ENCODE measurements around the gene MMADHC. TPM values are rescaled to one million over a fixed set of nuclear protein-coding genes. Genes with fewer than 3 reads are reported as not detected.

The MMADHC gene
- total RNA-seq, 1 donor, result 187 TPM

DNA sequence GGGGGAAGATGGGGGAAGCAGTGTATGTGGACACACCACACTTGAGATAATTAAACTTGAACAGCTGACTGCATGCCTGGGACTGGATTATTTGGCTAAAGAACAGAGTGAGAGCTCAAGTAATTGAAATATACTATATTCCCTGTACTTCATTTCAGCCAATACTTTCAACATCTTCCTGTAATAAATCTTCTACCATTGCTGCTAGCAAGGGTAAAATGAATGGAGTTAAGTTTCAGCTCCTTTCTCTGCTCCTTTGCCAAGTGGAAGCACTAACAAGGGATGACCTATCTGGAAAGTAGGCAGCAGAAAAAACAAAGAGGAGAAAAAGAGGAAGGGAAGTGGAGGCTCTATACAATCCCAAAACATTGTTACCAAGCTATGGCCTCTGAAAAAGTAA lies 50.9 kb downstream of the MMADHC start:
- H4K20me1 ChIP-seq (ENCODE audit: insufficient read depth, low read length), result no peaks in the 10 kb centered on the region
- H3K79me2 ChIP-seq (ENCODE audit: insufficient read depth, low read length), result no peaks in the 10 kb centered on the region
- H3K4me2 ChIP-seq (ENCODE audit: insufficient read depth, low read length), result no peak overlapping the region
- no peak for DNase-seq (ENCODE audit: insufficient read length, low spot score, missing footprints)
- H3K4me3 ChIP-seq (ENCODE audit: insufficient read depth, low read length), result no peak overlapping the region
- H3K4me1 ChIP-seq (ENCODE audit: insufficient read depth, low read length), result no peaks in the 10 kb centered on the region
- no peak for TF ChIP-seq CTCF (IDR thresholded peaks at IDR 0.05; ENCODE audit: extremely low read depth, low read depth, low read length)
- H3K27me3 ChIP-seq (ENCODE audit: insufficient read depth, low read length), result no peaks in the 10 kb centered on the region
- no peak overlapping the region for H2AFZ ChIP-seq (ENCODE audit: low read length)
- H3K27ac ChIP-seq (ENCODE audit: low read depth, low read length), result no peak overlapping the region
- H3K36me3 ChIP-seq (ENCODE audit: insufficient read depth, low read length), result no peaks in the 10 kb centered on the region
- H3K9me3 ChIP-seq (ENCODE audit: low read depth, low read length), result no peaks in the 10 kb centered on the region

- H2AFZ ChIP-seq (ENCODE audit: low read length), result no peak overlapping the region
- no peaks in the 10 kb centered on the region for H3K27me3 ChIP-seq (ENCODE audit: insufficient read depth, low read length)
- no peaks in the 10 kb centered on the region for H4K20me1 ChIP-seq (ENCODE audit: insufficient read depth, low read length)
- no peaks in the 10 kb centered on the region for H3K36me3 ChIP-seq (ENCODE audit: insufficient read depth, low read length)
- H3K27ac ChIP-seq (ENCODE audit: low read depth, low read length), result no peak overlapping the region
- no peak overlapping the region for H3K4me2 ChIP-seq (ENCODE audit: insufficient read depth, low read length)
- DNase-seq (ENCODE audit: insufficient read length, low spot score, missing footprints), result no peak
- no peaks in the 10 kb centered on the region for H3K4me1 ChIP-seq (ENCODE audit: insufficient read depth, low read length)
- no peaks in the 10 kb centered on the region for H3K79me2 ChIP-seq (ENCODE audit: insufficient read depth, low read length)
- H3K9me3 ChIP-seq (ENCODE audit: low read depth, low read length), result no peaks in the 10 kb centered on the region
- H3K4me3 ChIP-seq (ENCODE audit: insufficient read depth, low read length), result no peak overlapping the region
- TF ChIP-seq CTCF (IDR thresholded peaks at IDR 0.05; ENCODE audit: extremely low read depth, low read depth, low read length), result no peak
Observed at GRCh38 chr2:149534674-149535073, 52.9 kb downstream of the MMADHC start.

DNA sequence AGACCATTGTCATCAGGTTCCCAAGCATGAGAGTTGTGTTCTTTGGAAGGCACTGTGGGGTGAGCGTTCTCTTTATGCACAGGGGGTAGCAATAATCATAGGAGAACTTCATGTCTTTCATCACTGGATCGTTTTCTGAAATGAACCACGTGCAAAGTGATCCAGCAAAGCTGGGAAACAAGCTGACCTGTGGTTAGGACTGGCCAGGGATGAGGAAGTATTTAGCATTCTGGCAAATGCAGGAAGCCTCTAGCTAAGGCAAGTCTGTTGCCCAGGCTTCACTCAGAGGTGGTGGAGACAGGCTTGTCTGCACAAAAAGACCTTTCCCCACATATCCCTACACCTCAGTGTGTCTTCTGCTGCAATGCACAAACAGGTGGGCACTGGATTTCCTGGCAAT lies 58.6 kb downstream of the MMADHC start:
- Histone ChIP-seq H3K27ac (ENCODE audit: low read depth, low read length) (no peak overlapping the region), H3K36me3 (ENCODE audit: insufficient read depth, low read length) (no peaks in the 10 kb centered on the region), H4K20me1 (ENCODE audit: insufficient read depth, low read length) (no peaks in the 10 kb centered on the region), H3K4me2 (ENCODE audit: insufficient read depth, low read length) (no peak overlapping the region), H3K9me3 (ENCODE audit: low read depth, low read length) (no peaks in the 10 kb centered on the region), H2AFZ (ENCODE audit: low read length) (no peak overlapping the region), H3K79me2 (ENCODE audit: insufficient read depth, low read length) (no peaks in the 10 kb centered on the region), H3K4me3 (ENCODE audit: insufficient read depth, low read length) (no peak overlapping the region), H3K4me1 (ENCODE audit: insufficient read depth, low read length) (no peaks in the 10 kb centered on the region), H3K27me3 (ENCODE audit: insufficient read depth, low read length) (no peaks in the 10 kb centered on the region)
- TF ChIP-seq CTCF (IDR thresholded peaks at IDR 0.05; ENCODE audit: extremely low read depth, low read depth, low read length), result no peak
- DNase-seq (ENCODE audit: insufficient read length, low spot score, missing footprints), result no peak

- no peaks in the 10 kb centered on the region for H4K20me1 ChIP-seq (ENCODE audit: insufficient read depth, low read length)
- H2AFZ ChIP-seq (ENCODE audit: low read length), result no peak overlapping the region
- no peak overlapping the region for H3K4me3 ChIP-seq (ENCODE audit: insufficient read depth, low read length)
- H3K4me2 ChIP-seq (ENCODE audit: insufficient read depth, low read length), result no peak overlapping the region
- H3K4me1 ChIP-seq (ENCODE audit: insufficient read depth, low read length), result no peaks in the 10 kb centered on the region
- no peak for DNase-seq (ENCODE audit: insufficient read length, low spot score, missing footprints)
- no peaks in the 10 kb centered on the region for H3K79me2 ChIP-seq (ENCODE audit: insufficient read depth, low read length)
- no peak overlapping the region for H3K27ac ChIP-seq (ENCODE audit: low read depth, low read length)
- no peaks in the 10 kb centered on the region for H3K9me3 ChIP-seq (ENCODE audit: low read depth, low read length)
- no peaks in the 10 kb centered on the region for H3K27me3 ChIP-seq (ENCODE audit: insufficient read depth, low read length)
- H3K36me3 ChIP-seq (ENCODE audit: insufficient read depth, low read length), result no peaks in the 10 kb centered on the region
- no peak for TF ChIP-seq CTCF (IDR thresholded peaks at IDR 0.05; ENCODE audit: extremely low read depth, low read depth, low read length)
Observed at GRCh38 chr2:149527998-149528755, 59.4 kb downstream of the MMADHC start.
